Stimulated activated naive B cell treated with anti-CD40 and anti-IgM and Interleukin-4, amounts not matched to agents 10 μg/mL and 1 μg/mL and 100 μg/mL, for 72 hours (primary cell): ENCODE results near the gene LYZL4.
A peak's percentile ranks its signal among the peaks of the same experiment; 100 is the strongest.

Experiments used
- ATAC-seq, 2 donors: fragments of 150-1000 bp; cut with Tn5 transposase; replicated peaks; 2 replicates each; pipeline ENCODE4 v1.10.0; 2021; ENCODE audit warnings: moderate library complexity in 1 of 2
- DNase-seq: peaks from one replicate; pipeline ENCODE4 v3.0.0; 2021
- H3K27ac Mint-ChIP-seq: one replicate; pipeline ENCODE4 v1.8.0; 2022; ENCODE audit warnings: mild to moderate bottlenecking, mixed read lengths
- H3K27me3 Mint-ChIP-seq, 2 donors: one replicate each; pipeline ENCODE4 v1.8.0; 2022; ENCODE audit warnings: mixed read lengths in 2 of 2
- H3K36me3 Mint-ChIP-seq, 2 donors: one replicate each; pipeline ENCODE4 v1.8.0; 2022; ENCODE audit warnings: mixed read lengths in 2 of 2, mild to moderate bottlenecking in 1 of 2
- H3K4me1 Mint-ChIP-seq, 2 donors: one replicate each; pipeline ENCODE4 v1.8.0; 2022; ENCODE audit warnings: mixed read lengths in 2 of 2, mild to moderate bottlenecking in 1 of 2
- H3K4me3 Mint-ChIP-seq, 2 donors: one replicate each; pipeline ENCODE4 v1.8.0; 2022; ENCODE audit warnings: mild to moderate bottlenecking in 2 of 2, mixed read lengths in 2 of 2, moderate library complexity in 1 of 2
- H3K9me3 Mint-ChIP-seq, 2 donors: one replicate each; pipeline ENCODE4 v1.8.0; 2022; ENCODE audit warnings: mixed read lengths in 2 of 2, mild to moderate bottlenecking in 1 of 2

LYZL4 gene

DNA sequence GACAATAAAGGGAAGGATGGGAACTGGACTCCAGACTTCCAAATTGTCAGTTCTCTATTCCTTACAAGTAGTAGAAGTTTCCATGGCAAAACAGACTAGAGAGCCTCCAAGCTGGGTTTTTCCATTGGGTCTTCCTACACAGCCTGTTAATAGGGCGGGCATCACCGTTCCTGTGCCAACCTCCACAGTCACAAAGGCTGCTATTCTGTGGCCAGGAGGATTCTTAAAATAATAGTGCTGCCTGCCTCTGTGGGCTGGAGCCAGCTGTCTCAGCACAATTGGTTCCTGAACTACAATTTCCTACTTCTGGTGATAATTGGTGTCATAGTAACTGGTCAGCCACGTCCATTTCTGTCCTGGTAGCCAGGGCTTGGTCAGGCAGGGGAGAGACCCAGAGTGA lies 38.6 kb downstream of the LYZL4 start:
- peaks cover 11 to 13% of the 10 kb centered on the region in 2 donors for H3K27me3 Mint-ChIP-seq
- DNase-seq (no peak), ATAC-seq (no peak)
- H3K9me3 Mint-ChIP-seq = peaks cover 4 to 6% of the 10 kb centered on the region in 2 donors
- no peaks in the 10 kb centered on the region for H3K36me3 Mint-ChIP-seq
- H3K4me3 Mint-ChIP-seq = no peak overlapping the region
- H3K27ac Mint-ChIP-seq = no peak overlapping the region
- H3K4me1 Mint-ChIP-seq = no peaks in the 10 kb centered on the region

GRCh38 chr3:42369832-42370231 lies 40.6 kb downstream of the LYZL4 start:
- ATAC-seq (no peak), DNase-seq (no peak)
- H3K4me1 Mint-ChIP-seq = no peaks in the 10 kb centered on the region
- H3K27ac Mint-ChIP-seq = peak overlapping the region; percentile 27
- H3K4me3 Mint-ChIP-seq = no peak overlapping the region
- no peaks in the 10 kb centered on the region for H3K36me3 Mint-ChIP-seq
- peaks cover 4 to 8% of the 10 kb centered on the region in 2 donors for H3K9me3 Mint-ChIP-seq
- H3K27me3 Mint-ChIP-seq = peaks cover 13 to 17% of the 10 kb centered on the region in 2 donors

DNA sequence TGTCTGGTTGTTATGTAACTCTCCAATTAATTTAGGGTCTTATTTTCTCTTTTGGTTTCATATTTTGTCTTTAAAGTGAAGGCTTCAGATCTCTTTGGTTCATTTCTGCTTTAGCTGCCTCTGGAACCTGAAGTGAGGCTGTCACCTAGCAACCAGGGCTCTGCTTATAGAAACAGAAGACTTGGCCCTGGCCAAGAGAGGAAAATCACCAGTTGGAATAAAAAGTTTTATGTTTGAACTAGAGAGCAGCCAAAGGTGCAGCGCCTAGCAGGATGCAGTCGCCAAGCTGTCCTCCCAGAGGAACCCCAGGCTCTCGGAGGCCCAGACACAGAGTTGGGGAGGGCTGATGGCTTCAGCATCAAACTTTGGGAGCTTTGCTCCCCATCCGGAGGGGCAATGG lies 41.1 kb downstream of the LYZL4 start:
- no peaks in the 10 kb centered on the region for H3K36me3 Mint-ChIP-seq
- H3K27me3 Mint-ChIP-seq = peaks cover 12 to 13% of the 10 kb centered on the region in 2 donors
- ATAC-seq (peak; percentile 41 to 50), DNase-seq (no peak)
- peaks cover 4 to 8% of the 10 kb centered on the region in 2 donors for H3K9me3 Mint-ChIP-seq
- no peak overlapping the region for H3K4me3 Mint-ChIP-seq
- H3K4me1 Mint-ChIP-seq = no peaks in the 10 kb centered on the region
- H3K27ac Mint-ChIP-seq = no peak overlapping the region

DNA sequence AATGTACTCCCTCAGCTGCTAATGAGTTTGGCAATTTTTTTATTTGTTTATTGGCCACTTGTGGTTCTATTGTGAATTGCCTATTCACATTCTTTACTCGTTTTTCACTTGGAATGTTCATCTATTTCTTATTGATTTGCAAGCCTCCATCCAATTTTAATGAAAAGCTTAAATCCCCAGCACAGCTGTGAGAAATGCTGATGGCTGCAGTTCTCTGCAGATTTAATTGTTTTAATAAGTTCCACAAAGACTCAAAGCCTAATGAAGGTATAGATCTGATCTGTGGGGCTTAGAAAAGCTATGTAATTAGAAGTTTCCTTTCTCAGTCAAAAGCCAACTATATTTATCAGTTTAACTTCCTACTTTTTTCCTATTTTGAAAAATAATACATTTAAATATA lies 41.5 kb downstream of the LYZL4 start:
- no peak for ATAC-seq
- Mint-ChIP-seq H3K9me3 (peaks cover 4 to 8% of the 10 kb centered on the region in 2 donors), H3K27ac (no peak overlapping the region), H3K36me3 (no peaks in the 10 kb centered on the region), H3K4me3 (no peak overlapping the region), H3K27me3 (peaks cover 10 to 13% of the 10 kb centered on the region in 2 donors), H3K4me1 (no peaks in the 10 kb centered on the region)
- DNase-seq = no peak

DNA sequence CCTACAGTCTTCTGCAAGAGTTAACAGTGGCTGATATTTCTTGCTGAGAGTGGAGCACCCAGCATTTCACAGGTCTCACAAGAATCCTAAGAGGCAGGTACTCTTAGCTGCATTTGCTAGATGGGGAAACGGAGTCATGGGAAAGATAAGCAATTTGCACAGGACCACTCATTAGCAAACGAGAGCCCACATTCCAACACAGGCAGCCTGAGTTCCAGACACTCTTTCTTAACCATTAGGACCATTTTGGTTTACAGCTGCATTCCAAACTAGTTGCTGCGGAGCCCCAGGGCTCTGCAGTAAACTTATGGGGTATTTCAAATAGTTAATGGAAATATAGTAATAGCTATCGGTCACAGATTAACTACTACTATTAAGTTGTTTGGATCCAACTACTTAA lies 42.5 kb downstream of the LYZL4 start:
- Mint-ChIP-seq H3K27me3 (peaks cover 10% of the 10 kb centered on the region in 2 donors), H3K36me3 (no peaks in the 10 kb centered on the region), H3K9me3 (peaks cover 4 to 8% of the 10 kb centered on the region in 2 donors), H3K4me3 (no peak overlapping the region), H3K4me1 (no peaks in the 10 kb centered on the region), H3K27ac (no peak overlapping the region)
- ATAC-seq (no peak), DNase-seq (no peak)

- H3K4me1 Mint-ChIP-seq = no peaks in the 10 kb centered on the region
- H3K27ac Mint-ChIP-seq = no peak overlapping the region
- peaks cover 0 to 7% of the 10 kb centered on the region in 2 donors for H3K27me3 Mint-ChIP-seq
- ATAC-seq (no peak), DNase-seq (no peak)
- H3K36me3 Mint-ChIP-seq = no peaks in the 10 kb centered on the region
- no peak overlapping the region for H3K4me3 Mint-ChIP-seq
- peaks cover 4 to 8% of the 10 kb centered on the region in 2 donors for H3K9me3 Mint-ChIP-seq
Observed at GRCh38 chr3:42366550-42366949, 43.9 kb downstream of the LYZL4 start.

GRCh38 chr3:42357335-42357734 lies 53.1 kb downstream of the LYZL4 start:
- H3K9me3 Mint-ChIP-seq = no peaks in the 10 kb centered on the region
- no peaks in the 10 kb centered on the region for H3K36me3 Mint-ChIP-seq
- no peaks in the 10 kb centered on the region for H3K4me1 Mint-ChIP-seq
- H3K27me3 Mint-ChIP-seq = peaks cover 7 to 12% of the 10 kb centered on the region in 2 donors
- no peak overlapping the region for H3K4me3 Mint-ChIP-seq
- DNase-seq (no peak), ATAC-seq (no peak)
- no peak overlapping the region for H3K27ac Mint-ChIP-seq

DNA sequence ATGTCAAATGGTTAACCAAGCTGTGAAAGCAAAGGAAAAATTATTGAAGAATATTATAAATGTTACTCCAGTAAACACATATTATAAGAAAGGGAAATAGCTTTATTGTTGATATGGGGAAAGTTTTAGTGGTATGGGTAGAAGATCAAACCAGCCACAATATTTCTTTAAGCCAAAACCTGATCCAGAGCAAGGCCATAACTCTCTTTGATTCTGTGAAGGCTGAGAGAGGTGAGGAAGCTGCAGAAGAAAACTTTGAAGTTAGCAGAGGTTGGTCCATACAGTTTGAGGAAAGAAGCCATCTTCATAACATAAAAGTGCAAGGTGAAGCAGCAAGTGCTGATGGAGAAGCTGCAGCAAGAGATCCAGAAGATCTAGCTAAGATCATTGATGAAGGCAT lies 54.8 kb downstream of the LYZL4 start:
- no peaks in the 10 kb centered on the region for H3K4me1 Mint-ChIP-seq
- H3K9me3 Mint-ChIP-seq = no peaks in the 10 kb centered on the region
- peaks cover 14 to 20% of the 10 kb centered on the region in 2 donors for H3K27me3 Mint-ChIP-seq
- ATAC-seq (no peak), DNase-seq (no peak)
- no peak overlapping the region for H3K4me3 Mint-ChIP-seq
- H3K27ac Mint-ChIP-seq = no peak overlapping the region
- peaks cover 0 to 3% of the 10 kb centered on the region in 2 donors for H3K36me3 Mint-ChIP-seq

GRCh38 chr3:42353631-42354030 lies 56.8 kb downstream of the LYZL4 start:
- Mint-ChIP-seq H3K27me3 (peaks cover 7 to 20% of the 10 kb centered on the region in 2 donors), H3K9me3 (no peaks in the 10 kb centered on the region), H3K4me3 (no peak overlapping the region), H3K4me1 (no peaks in the 10 kb centered on the region), H3K36me3 (peaks cover 0 to 3% of the 10 kb centered on the region in 2 donors), H3K27ac (no peak overlapping the region)
- DNase-seq (no peak), ATAC-seq (no peak)

- Mint-ChIP-seq H3K4me3 (no peak overlapping the region), H3K9me3 (no peaks in the 10 kb centered on the region), H3K27ac (no peak overlapping the region), H3K4me1 (no peaks in the 10 kb centered on the region), H3K36me3 (peaks cover 0 to 3% of the 10 kb centered on the region in 2 donors), H3K27me3 (peaks cover 16 to 20% of the 10 kb centered on the region in 2 donors)
- DNase-seq = no peak
- ATAC-seq = no peak
Observed at GRCh38 chr3:42351207-42351606, 59.2 kb downstream of the LYZL4 start.

GRCh38 chr3:42349765-42350594 lies 60.4 kb downstream of the LYZL4 start:
- DNase-seq (no peak), ATAC-seq (no peak)
- Mint-ChIP-seq H3K4me1 (no peaks in the 10 kb centered on the region), H3K4me3 (no peak overlapping the region), H3K9me3 (no peaks in the 10 kb centered on the region), H3K36me3 (peaks cover 0 to 3% of the 10 kb centered on the region in 2 donors), H3K27ac (no peak overlapping the region), H3K27me3 (peaks cover 16 to 20% of the 10 kb centered on the region in 2 donors)

DNA sequence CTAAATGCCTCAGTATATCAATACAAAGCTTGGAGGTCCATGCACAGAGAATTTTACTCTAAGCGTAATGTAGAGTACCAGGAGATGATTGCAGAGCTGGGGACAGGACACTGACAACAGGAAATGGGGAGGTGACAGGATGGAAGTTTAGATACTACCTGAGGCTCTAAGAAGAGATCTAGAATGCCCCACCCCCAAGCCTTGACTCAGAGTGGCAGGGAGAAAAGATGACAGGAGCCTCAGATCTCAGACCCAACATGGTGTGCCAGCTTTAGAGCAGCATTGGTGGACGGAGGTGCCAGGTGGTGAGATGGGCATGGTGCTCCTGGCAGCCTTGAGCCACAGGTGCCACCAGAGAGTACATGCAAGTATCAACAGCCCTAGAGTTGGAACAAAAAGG lies 62.5 kb downstream of the LYZL4 start:
- no peak overlapping the region for H3K4me3 Mint-ChIP-seq
- H3K27ac Mint-ChIP-seq = no peak overlapping the region
- H3K27me3 Mint-ChIP-seq = peaks cover 17 to 24% of the 10 kb centered on the region in 2 donors
- DNase-seq (no peak), ATAC-seq (no peak)
- H3K4me1 Mint-ChIP-seq = no peaks in the 10 kb centered on the region
- peaks cover 0 to 3% of the 10 kb centered on the region in 2 donors for H3K36me3 Mint-ChIP-seq
- no peaks in the 10 kb centered on the region for H3K9me3 Mint-ChIP-seq
